ENCODE results near the gene ATG4D.

Gene ATG4D

GRCh38 chr19:10544242-10544752 is 593 bp downstream of the ATG4D start (continued):
- no peak for TF ChIP-seq ZBTB44 (tag by site-specific recombination; IDR thresholded peaks at IDR 0.05)
- TF ChIP-seq ZNF157 (tag by site-specific recombination; IDR thresholded peaks at IDR 0.05): no peak
- no peak for TF ChIP-seq ZNF404 (tag by site-specific recombination; IDR thresholded peaks at IDR 0.05)
- no peak for TF ChIP-seq ZNF394 (tag by site-specific recombination; IDR thresholded peaks at IDR 0.05; ENCODE audit: borderline replicate concordance)
- no peak for TF ChIP-seq ELK4 (IDR thresholded peaks at IDR 0.05; ENCODE audit: borderline replicate concordance, low read depth, low read length)
- TF ChIP-seq ZNF24 (tag by site-specific recombination; IDR thresholded peaks at IDR 0.05): 0 out of 2 replicates have a peak, but pooled peaks have one; percentile 32
- TF ChIP-seq ZNF791 (tag by site-specific recombination; IDR thresholded peaks at IDR 0.05): no peak
- no peak for TF ChIP-seq HOXA7 (CRISPR knock-in tag; IDR thresholded peaks at IDR 0.05; ENCODE audit: borderline replicate concordance)
- no peak for TF ChIP-seq REST (tag by site-specific recombination; IDR thresholded peaks at IDR 0.05)
- TF ChIP-seq KLF9 (tag by site-specific recombination; IDR thresholded peaks at IDR 0.05; ENCODE audit: low read depth): no peak; the same call in 1 of the 2 replicates
- TF ChIP-seq ZNF292 (tag by site-specific recombination; IDR thresholded peaks at IDR 0.05; ENCODE audit: borderline replicate concordance, low read depth): no peak
- TF ChIP-seq ZNF639 (tag by site-specific recombination; IDR thresholded peaks at IDR 0.05): 0 out of 2 replicates have a peak, but pooled peaks have one; percentile 37
- no peak for TF ChIP-seq OVOL3 (tag by site-specific recombination; IDR thresholded peaks at IDR 0.05)
- no peak for TF ChIP-seq ZNF645 (tag by site-specific recombination; IDR thresholded peaks at IDR 0.05)
- no peak for TF ChIP-seq ZBTB11 (tag by site-specific recombination; conservative IDR thresholded peaks at IDR 0.05; ENCODE audit: low read depth)
- TF ChIP-seq KLF1 (tag by site-specific recombination; IDR thresholded peaks at IDR 0.05): peak; percentile 48
- TF ChIP-seq ZNF19 (tag by site-specific recombination; IDR thresholded peaks at IDR 0.05; ENCODE audit: low read depth): no peak
- no peak for TF ChIP-seq PBX3 (CRISPR knock-in tag; IDR thresholded peaks at IDR 0.05)
- TF ChIP-seq ZNF433 (tag by site-specific recombination; IDR thresholded peaks at IDR 0.05; ENCODE audit: low read depth): no peak
- no peak for TF ChIP-seq ZBTB17 (tag by site-specific recombination; IDR thresholded peaks at IDR 0.05)
- no peak for TF ChIP-seq ZNF121 (tag by site-specific recombination; IDR thresholded peaks at IDR 0.05)
- no peak for TF ChIP-seq ZNF610 (tag by site-specific recombination; IDR thresholded peaks at IDR 0.05; ENCODE audit: borderline replicate concordance)
- no peak for TF ChIP-seq ZNF416 (tag by site-specific recombination; IDR thresholded peaks at IDR 0.05)
- TF ChIP-seq KLF7 (tag by site-specific recombination; IDR thresholded peaks at IDR 0.05; ENCODE audit: borderline replicate concordance): 0 out of 2 replicates have a peak, but pooled peaks have one; percentile 15
- TF ChIP-seq ZNF138 (tag by site-specific recombination; IDR thresholded peaks at IDR 0.05; ENCODE audit: borderline replicate concordance): no peak
- no peak for TF ChIP-seq ZNF132 (tag by site-specific recombination; IDR thresholded peaks at IDR 0.05; ENCODE audit: borderline replicate concordance)
- no peak for TF ChIP-seq TCF7L2 (IDR thresholded peaks at IDR 0.05; ENCODE audit: borderline replicate concordance, low read depth, low read length)
